Nephron progenitor cell (in vitro differentiated cells): Measurements from ENCODE around the gene AP3B2.

Source experiments
- DNase-seq: peaks from one replicate; pipeline ENCODE4 v3.0.0; 2021
- H3K27ac Mint-ChIP-seq: 2 replicates; pipeline ENCODE4 v1.8.0; 2021; ENCODE audit warnings: mild to moderate bottlenecking, moderate library complexity, mixed read lengths
- H3K27me3 Mint-ChIP-seq: 2 replicates; pipeline ENCODE4 v1.8.0; 2021; ENCODE audit warnings: mild to moderate bottlenecking, low read depth, mixed read lengths; ENCODE audit not compliant: poor library complexity
- H3K36me3 Mint-ChIP-seq: 2 replicates; pipeline ENCODE4 v1.8.0; 2021; ENCODE audit warnings: low read depth, mixed read lengths
- H3K4me1 Mint-ChIP-seq: 2 replicates; pipeline ENCODE4 v1.8.0; 2021; ENCODE audit warnings: mixed read lengths
- H3K4me3 Mint-ChIP-seq: 2 replicates; pipeline ENCODE4 v1.8.0; 2021; ENCODE audit warnings: mild to moderate bottlenecking, moderate library complexity, mixed read lengths
- H3K9me3 Mint-ChIP-seq: 2 replicates; pipeline ENCODE4 v1.8.0; 2021; ENCODE audit warnings: mild to moderate bottlenecking, moderate library complexity, mixed read lengths
- TF ChIP-seq, protein P1 (sequence below): fragments of 200-600 bp; sonication (generic); IDR thresholded peaks from 2 replicates; pipeline ENCODE4 v1.5.0; 2021; ENCODE audit warnings: antibody characterized with exemption

Gene AP3B2

DNA sequence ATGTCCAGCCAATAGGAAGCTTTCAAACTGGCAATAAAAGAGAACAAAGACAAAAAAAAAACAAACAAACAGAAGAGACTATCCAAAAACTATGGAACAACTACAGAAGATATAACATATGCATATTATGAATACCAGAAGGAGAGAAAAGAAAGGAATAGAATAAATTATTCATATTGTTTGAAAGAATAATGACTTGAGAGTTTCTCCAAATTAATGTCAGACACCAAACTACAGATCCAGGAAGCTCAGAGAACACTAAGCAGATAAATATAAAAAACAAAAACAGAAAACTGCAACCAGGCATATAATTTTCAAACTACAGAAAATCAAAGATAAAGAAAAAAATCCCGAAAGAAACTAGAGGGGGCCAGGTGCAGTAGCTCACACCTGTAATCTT, 34.1 kb upstream of the AP3B2 start:
- Mint-ChIP-seq H3K4me1 (no peaks in the 10 kb centered on the region), H3K4me3 (no peak overlapping the region), H3K36me3 (peaks cover 4% of the 10 kb centered on the region), H3K9me3 (no peaks in the 10 kb centered on the region), H3K27me3 (peaks cover 6% of the 10 kb centered on the region), H3K27ac (no peak overlapping the region)
- no peak for DNase-seq
- TF ChIP-seq, protein P1, sequence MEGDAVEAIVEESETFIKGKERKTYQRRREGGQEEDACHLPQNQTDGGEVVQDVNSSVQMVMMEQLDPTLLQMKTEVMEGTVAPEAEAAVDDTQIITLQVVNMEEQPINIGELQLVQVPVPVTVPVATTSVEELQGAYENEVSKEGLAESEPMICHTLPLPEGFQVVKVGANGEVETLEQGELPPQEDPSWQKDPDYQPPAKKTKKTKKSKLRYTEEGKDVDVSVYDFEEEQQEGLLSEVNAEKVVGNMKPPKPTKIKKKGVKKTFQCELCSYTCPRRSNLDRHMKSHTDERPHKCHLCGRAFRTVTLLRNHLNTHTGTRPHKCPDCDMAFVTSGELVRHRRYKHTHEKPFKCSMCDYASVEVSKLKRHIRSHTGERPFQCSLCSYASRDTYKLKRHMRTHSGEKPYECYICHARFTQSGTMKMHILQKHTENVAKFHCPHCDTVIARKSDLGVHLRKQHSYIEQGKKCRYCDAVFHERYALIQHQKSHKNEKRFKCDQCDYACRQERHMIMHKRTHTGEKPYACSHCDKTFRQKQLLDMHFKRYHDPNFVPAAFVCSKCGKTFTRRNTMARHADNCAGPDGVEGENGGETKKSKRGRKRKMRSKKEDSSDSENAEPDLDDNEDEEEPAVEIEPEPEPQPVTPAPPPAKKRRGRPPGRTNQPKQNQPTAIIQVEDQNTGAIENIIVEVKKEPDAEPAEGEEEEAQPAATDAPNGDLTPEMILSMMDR = no peak

DNA sequence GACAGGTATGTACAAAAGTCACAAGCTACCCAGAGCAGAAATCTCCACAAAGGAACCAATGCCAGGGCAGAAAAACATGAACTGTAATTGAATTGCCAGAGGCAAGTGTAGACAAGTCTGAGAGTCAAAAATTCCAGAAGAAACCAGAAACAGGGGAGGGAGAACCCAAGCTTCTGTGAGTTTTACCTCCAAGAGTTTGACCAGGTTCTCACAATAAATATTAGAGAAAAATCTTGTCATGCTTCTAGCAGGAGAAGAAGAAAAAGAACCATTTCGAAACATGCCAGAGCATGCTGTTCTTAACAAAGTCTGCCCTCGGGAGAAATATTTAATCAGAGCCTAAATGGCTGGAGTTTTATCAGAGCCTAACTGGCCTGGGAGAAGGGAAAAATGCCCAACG, 32.5 kb upstream of the AP3B2 start:
- peaks cover 2% of the 10 kb centered on the region for H3K27me3 Mint-ChIP-seq
- H3K36me3 Mint-ChIP-seq = peaks cover 9% of the 10 kb centered on the region
- TF ChIP-seq, protein P1 = no peak
- no peak for DNase-seq
- H3K4me1 Mint-ChIP-seq = no peaks in the 10 kb centered on the region
- no peaks in the 10 kb centered on the region for H3K9me3 Mint-ChIP-seq
- H3K4me3 Mint-ChIP-seq = no peak overlapping the region
- H3K27ac Mint-ChIP-seq = peak overlapping the region; percentile 4

DNA sequence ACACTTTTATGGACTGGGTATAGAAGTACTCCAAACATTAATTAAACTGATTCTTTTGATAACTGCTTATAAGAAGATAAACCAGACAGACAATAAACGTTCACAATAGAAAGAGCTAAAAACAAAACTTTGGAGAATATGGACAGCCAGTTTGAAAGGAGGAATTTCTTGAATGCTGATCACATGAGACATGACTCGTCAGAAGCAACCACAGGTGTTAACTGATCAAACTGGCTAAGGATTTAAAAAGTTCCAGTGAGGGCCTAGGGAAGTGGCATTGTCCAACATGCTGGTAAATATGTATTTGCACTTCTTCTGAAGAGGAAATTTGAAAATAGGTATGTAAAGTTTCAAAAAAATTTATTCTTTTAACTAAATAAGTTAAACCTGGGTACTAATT, 29.4 kb upstream of the AP3B2 start:
- no peaks in the 10 kb centered on the region for H3K4me1 Mint-ChIP-seq
- H3K27me3 Mint-ChIP-seq = peaks cover 5% of the 10 kb centered on the region
- DNase-seq = no peak
- no peaks in the 10 kb centered on the region for H3K9me3 Mint-ChIP-seq
- H3K36me3 Mint-ChIP-seq = peaks cover 9% of the 10 kb centered on the region
- TF ChIP-seq, protein P1 = no peak
- H3K27ac Mint-ChIP-seq = no peak overlapping the region
- H3K4me3 Mint-ChIP-seq = no peak overlapping the region

DNA sequence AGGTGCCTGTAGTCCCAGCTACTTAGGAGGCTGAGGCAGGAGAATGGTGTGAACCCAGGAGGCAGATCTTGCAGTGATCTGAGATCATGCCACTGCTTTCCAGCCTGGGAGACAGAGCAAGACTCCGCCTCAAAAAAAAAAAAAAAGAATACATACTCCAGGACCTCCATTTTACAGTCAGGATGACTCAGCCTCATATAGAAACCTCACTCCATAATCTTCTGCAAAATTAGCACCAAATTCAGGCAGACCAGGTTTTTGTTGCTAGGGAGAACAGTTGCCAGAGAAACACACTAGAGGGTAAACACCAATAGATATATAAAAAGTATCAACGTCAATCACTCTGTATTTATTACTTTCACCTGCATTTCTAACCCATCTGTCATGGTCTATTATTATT, 28.3 kb upstream of the AP3B2 start:
- Mint-ChIP-seq H3K4me3 (no peak overlapping the region), H3K27ac (no peak overlapping the region), H3K9me3 (no peaks in the 10 kb centered on the region), H3K27me3 (peaks cover 5% of the 10 kb centered on the region), H3K4me1 (no peaks in the 10 kb centered on the region), H3K36me3 (peaks cover 9% of the 10 kb centered on the region)
- TF ChIP-seq, protein P1 = no peak
- no peak for DNase-seq

DNA sequence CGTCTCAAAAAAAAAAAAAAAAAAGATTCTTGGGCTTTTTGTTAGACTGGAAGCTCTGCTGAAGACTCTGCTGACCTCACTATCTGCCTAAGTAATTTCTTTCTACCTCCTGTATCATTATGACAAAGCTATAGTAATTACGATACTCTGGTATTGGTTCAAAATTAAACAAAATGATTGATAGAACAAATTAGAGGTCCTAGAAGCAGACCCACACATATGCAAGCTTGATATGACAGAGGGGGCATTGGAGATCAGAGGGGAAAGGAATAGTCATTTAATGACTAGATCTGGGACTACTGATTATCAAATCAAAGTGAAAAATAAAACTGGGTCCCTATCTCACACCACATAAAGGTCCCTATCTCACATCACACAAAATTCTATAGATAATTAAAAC, 21.9 kb upstream of the AP3B2 start:
- H3K27me3 Mint-ChIP-seq = peaks cover 2% of the 10 kb centered on the region
- TF ChIP-seq, protein P1 = no peak

DNA sequence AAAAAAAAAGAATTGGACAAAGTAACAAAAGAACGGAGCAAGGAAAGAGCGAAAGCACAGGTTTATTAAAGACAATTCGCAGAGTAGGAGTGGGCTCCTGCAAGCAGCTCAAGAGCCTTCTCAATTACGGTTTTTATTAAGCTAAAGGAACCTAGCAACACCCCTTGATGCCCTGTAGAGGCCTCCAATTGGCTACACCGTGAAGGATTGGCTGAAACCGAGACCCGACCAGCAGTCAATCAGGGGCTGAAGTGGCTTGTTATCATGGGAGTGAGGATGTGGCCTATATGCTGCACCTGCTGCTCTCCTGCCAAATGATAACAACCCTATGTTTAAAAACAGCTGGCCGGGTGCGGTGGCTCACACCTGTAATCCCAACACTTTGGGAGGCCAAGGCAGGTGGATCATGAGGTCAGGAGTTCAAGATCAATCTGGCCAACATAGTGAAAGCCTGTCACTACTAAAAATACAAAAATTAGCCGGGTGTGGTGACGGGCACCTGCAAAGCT, 20.4 kb upstream of the AP3B2 start:
- no peak for DNase-seq
- Mint-ChIP-seq H3K9me3 (no peaks in the 10 kb centered on the region), H3K27ac (no peak overlapping the region), H3K36me3 (peaks cover 12% of the 10 kb centered on the region), H3K4me3 (no peak overlapping the region), H3K27me3 (peaks cover 2% of the 10 kb centered on the region), H3K4me1 (no peaks in the 10 kb centered on the region)
- TF ChIP-seq, protein P1 = no peak

More for the DNA sequence above, 21.9 kb upstream of the AP3B2 start:
- Mint-ChIP-seq H3K9me3 (no peaks in the 10 kb centered on the region), H3K27ac (no peak overlapping the region), H3K4me1 (no peaks in the 10 kb centered on the region), H3K4me3 (no peak overlapping the region), H3K36me3 (peaks cover 12% of the 10 kb centered on the region)
- no peak for DNase-seq
